ENCODE measurements around the gene MKNK1.
A peak's percentile ranks its signal among the peaks of the same experiment; 100 is the strongest.

Gene MKNK1

GRCh38 chr1:46529031-46529630 lies 74.9 kb downstream of the MKNK1 start:
- no peak overlapping the region for H3K4me3 ChIP-seq (ENCODE audit: low read depth, low read length)
- DNase-seq (ENCODE audit: low read depth) = no peak

- no peak for DNase-seq (ENCODE audit: low read depth)
- H3K4me3 ChIP-seq (ENCODE audit: low read depth, low read length) = no peak overlapping the region
Measured at GRCh38 chr1:46528297-46528955, 75.6 kb downstream of the MKNK1 start.

GRCh38 chr1:46527474-46528296 lies 76.4 kb downstream of the MKNK1 start:
- no peak for DNase-seq (ENCODE audit: low read depth)
- H3K4me3 ChIP-seq (ENCODE audit: low read depth, low read length) = no peak overlapping the region

- DNase-seq (ENCODE audit: low read depth) = no peak
- H3K4me3 ChIP-seq (ENCODE audit: low read depth, low read length) = no peak overlapping the region
Measured at GRCh38 chr1:46526691-46527291, 77.3 kb downstream of the MKNK1 start.

- H3K4me3 ChIP-seq (ENCODE audit: low read depth, low read length) = no peak overlapping the region
- DNase-seq (ENCODE audit: low read depth) = no peak
Measured at GRCh38 chr1:46526013-46526690, 77.9 kb downstream of the MKNK1 start.

GRCh38 chr1:46525253-46525983 lies 78.7 kb downstream of the MKNK1 start:
- no peak for DNase-seq (ENCODE audit: low read depth)
- H3K4me3 ChIP-seq (ENCODE audit: low read depth, low read length) = no peak overlapping the region

- DNase-seq (ENCODE audit: low read depth) = no peak
- no peak overlapping the region for H3K4me3 ChIP-seq (ENCODE audit: low read depth, low read length)
Measured at GRCh38 chr1:46524843-46525242, 79.2 kb downstream of the MKNK1 start.

- no peak for DNase-seq (ENCODE audit: low read depth)
- H3K4me3 ChIP-seq (ENCODE audit: low read depth, low read length) = no peak overlapping the region
Measured at GRCh38 chr1:46523496-46524353, 80.3 kb downstream of the MKNK1 start.

GRCh38 chr1:46522969-46523320 lies 81.1 kb downstream of the MKNK1 start:
- no peak overlapping the region for H3K4me3 ChIP-seq (ENCODE audit: low read depth, low read length)
- DNase-seq (ENCODE audit: low read depth) = no peak

- DNase-seq (ENCODE audit: low read depth) = peak; percentile 51
- H3K4me3 ChIP-seq (ENCODE audit: low read depth, low read length) = no peak overlapping the region
Measured at GRCh38 chr1:46522184-46522968, 81.7 kb downstream of the MKNK1 start.

- no peak overlapping the region for H3K4me3 ChIP-seq (ENCODE audit: low read depth, low read length)
- no peak for DNase-seq (ENCODE audit: low read depth)
Measured at GRCh38 chr1:46521414-46521813, 82.7 kb downstream of the MKNK1 start.

- no peak for DNase-seq (ENCODE audit: low read depth)
- H3K4me3 ChIP-seq (ENCODE audit: low read depth, low read length) = no peak overlapping the region
Measured at GRCh38 chr1:46520063-46520911, 83.8 kb downstream of the MKNK1 start.

- no peak for DNase-seq (ENCODE audit: low read depth)
Measured at GRCh38 chr1:46519209-46519608, 84.9 kb downstream of the MKNK1 start.

GRCh38 chr1:46517932-46518498 lies 86.1 kb downstream of the MKNK1 start:
- H3K4me3 ChIP-seq (ENCODE audit: low read depth, low read length) = no peak overlapping the region
- no peak for DNase-seq (ENCODE audit: low read depth)

More at GRCh38 chr1:46519209-46519608, 84.9 kb downstream of the MKNK1 start:
- H3K4me3 ChIP-seq (ENCODE audit: low read depth, low read length) = no peak overlapping the region

GRCh38 chr1:46517010-46517600 lies 87.0 kb downstream of the MKNK1 start:
- no peak for DNase-seq (ENCODE audit: low read depth)
- no peak overlapping the region for H3K4me3 ChIP-seq (ENCODE audit: low read depth, low read length)

All from skeletal muscle cell (primary cell).